ENCODE data around the gene P4HB. TPM values are rescaled to one million over a fixed set of nuclear protein-coding genes. Genes with fewer than 3 reads are reported as not detected.

P4HB gene
- total RNA-seq, 6 experiments from 2014 or later = 856 to 5,039 (median 1,455) TPM

DNA sequence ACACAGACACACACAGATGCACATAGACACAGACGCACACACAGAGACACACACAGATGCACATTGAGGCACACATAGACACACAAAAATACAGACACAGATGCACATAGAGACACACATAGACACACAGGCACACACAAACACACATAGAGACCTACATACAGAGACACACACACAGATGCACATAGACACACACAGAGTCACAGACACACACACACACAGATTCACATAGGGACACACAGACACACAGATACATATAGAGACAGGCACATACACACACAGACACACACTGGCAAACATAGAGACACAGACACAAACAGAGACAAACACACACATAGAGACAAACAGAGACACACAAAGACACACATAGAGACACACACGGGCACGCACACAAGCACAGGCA, 66.3 kb downstream of the P4HB start:
- DNase-seq = no peak
- H3K4me3 ChIP-seq = no peak overlapping the region
- no peaks in the 10 kb centered on the region for H3K36me3 ChIP-seq
- ATAC-seq = no peak
- no peak overlapping the region for H3K27ac ChIP-seq
- TF ChIP-seq, protein P1, sequence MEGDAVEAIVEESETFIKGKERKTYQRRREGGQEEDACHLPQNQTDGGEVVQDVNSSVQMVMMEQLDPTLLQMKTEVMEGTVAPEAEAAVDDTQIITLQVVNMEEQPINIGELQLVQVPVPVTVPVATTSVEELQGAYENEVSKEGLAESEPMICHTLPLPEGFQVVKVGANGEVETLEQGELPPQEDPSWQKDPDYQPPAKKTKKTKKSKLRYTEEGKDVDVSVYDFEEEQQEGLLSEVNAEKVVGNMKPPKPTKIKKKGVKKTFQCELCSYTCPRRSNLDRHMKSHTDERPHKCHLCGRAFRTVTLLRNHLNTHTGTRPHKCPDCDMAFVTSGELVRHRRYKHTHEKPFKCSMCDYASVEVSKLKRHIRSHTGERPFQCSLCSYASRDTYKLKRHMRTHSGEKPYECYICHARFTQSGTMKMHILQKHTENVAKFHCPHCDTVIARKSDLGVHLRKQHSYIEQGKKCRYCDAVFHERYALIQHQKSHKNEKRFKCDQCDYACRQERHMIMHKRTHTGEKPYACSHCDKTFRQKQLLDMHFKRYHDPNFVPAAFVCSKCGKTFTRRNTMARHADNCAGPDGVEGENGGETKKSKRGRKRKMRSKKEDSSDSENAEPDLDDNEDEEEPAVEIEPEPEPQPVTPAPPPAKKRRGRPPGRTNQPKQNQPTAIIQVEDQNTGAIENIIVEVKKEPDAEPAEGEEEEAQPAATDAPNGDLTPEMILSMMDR (IDR thresholded peaks at IDR 0.05) = no peak
- no peak for TF ChIP-seq POLR2A (IDR thresholded peaks at IDR 0.05)
- 90% methylated on average over 2 of the region's 3 CpGs for WGBS (ENCODE audit: insufficient coverage, low coverage, low lambda C conversion rate, missing lambda C conversion rate)
- H3K27me3 ChIP-seq = no peaks in the 10 kb centered on the region
- no peaks in the 10 kb centered on the region for H3K9me3 ChIP-seq
- intact Hi-C loops (cut with DNase I) = no loop called here
- no peaks in the 10 kb centered on the region for H3K4me1 ChIP-seq

Other genes with a start within 250 kb of the P4HB start
- gene NPLOC4, start 223.4 kb downstream of the P4HB start, total RNA-seq = 10 to 100 TPM; 46.5 to 63.2 (median 55.8) TPM
- gene TSPAN10, start 223.3 kb downstream of the P4HB start, total RNA-seq = 1 to 10 TPM in 1 of 6 experiments, under 1 TPM in 5; 0.18 to 1.2 (median 0.62) TPM
- gene PDE6G, start 204.0 kb downstream of the P4HB start, total RNA-seq = under 1 TPM in 4 of 6 experiments, not detected in 2; 0.40 to 0.93 (median 0.68) TPM
- 10 to 100 TPM in 5 of 6 experiments, 1 to 10 TPM in 1; 8.3 to 24.3 (median 14.6) TPM for gene OXLD1, start 193.9 kb downstream of the P4HB start, total RNA-seq
- 10 to 100 TPM in 1 of 6 experiments, 1 to 10 TPM in 5; 5.5 to 35.0 (median 6.5) TPM for gene CCDC137, start 193.8 kb downstream of the P4HB start, total RNA-seq
- gene ARL16, start 176.7 kb downstream of the P4HB start, total RNA-seq = 10 to 100 TPM in 4 of 6 experiments, 1 to 10 TPM in 2; 5.3 to 16.8 (median 11.1) TPM
- gene HGS, start 176.5 kb downstream of the P4HB start, total RNA-seq = 10 to 100 TPM; 30.6 to 46.3 (median 37.3) TPM
- 100 to 1,000 TPM in 2 of 6 experiments, 10 to 100 TPM in 4; 43.8 to 119 (median 59.3) TPM for gene MRPL12, start 157.2 kb downstream of the P4HB start, total RNA-seq
- gene SLC25A10, start 148.3 kb downstream of the P4HB start, total RNA-seq = 10 to 100 TPM; 35.6 to 92.0 (median 72.7) TPM
- gene GCGR, start 56.4 kb downstream of the P4HB start, total RNA-seq = 100 to 1,000 TPM in 2 of 6 experiments, 10 to 100 TPM in 4; 39.5 to 146 (median 68.5) TPM
- 10 to 100 TPM; 19.0 to 32.6 (median 25.7) TPM for gene MCRIP1, start 27.2 kb downstream of the P4HB start, total RNA-seq
- under 1 TPM in 3 of 6 experiments, not detected in 3; 0.27 to 0.62 (median 0.40) TPM for gene PPP1R27, start 25.5 kb downstream of the P4HB start, total RNA-seq
- 100 to 1,000 TPM in 5 of 6 experiments, 10 to 100 TPM in 1; 92.4 to 162 (median 137) TPM for gene ARHGDIA, start 10.8 kb upstream of the P4HB start, total RNA-seq
- 10 to 100 TPM; 11.6 to 20.3 (median 18.8) TPM for gene ALYREF, start 31.1 kb upstream of the P4HB start, total RNA-seq
- gene ANAPC11, start 31.2 kb upstream of the P4HB start, total RNA-seq = 100 to 1,000 TPM in 1 of 6 experiments, 10 to 100 TPM in 5; 54.3 to 101 (median 73.3) TPM
- gene NPB, start 41.7 kb upstream of the P4HB start, total RNA-seq = 1 to 10 TPM in 2 of 6 experiments, under 1 TPM in 2, not detected in 2; 0.12 to 1.5 (median 0.87) TPM
- gene PCYT2, start 50.9 kb upstream of the P4HB start, total RNA-seq = 100 to 1,000 TPM in 1 of 6 experiments, 10 to 100 TPM in 5; 63.5 to 103 (median 89.3) TPM
- gene SIRT7, start 57.6 kb upstream of the P4HB start, total RNA-seq = 10 to 100 TPM in 4 of 6 experiments, 1 to 10 TPM in 2; 7.4 to 15.0 (median 12.2) TPM
- 10 to 100 TPM in 2 of 6 experiments, 1 to 10 TPM in 4; 7.4 to 12.9 (median 9.2) TPM for gene MAFG, start 67.2 kb upstream of the P4HB start, total RNA-seq
- 10 to 100 TPM in 1 of 6 experiments, 1 to 10 TPM in 5; 3.2 to 10.6 (median 5.1) TPM for gene PYCR1, start 76.8 kb upstream of the P4HB start, total RNA-seq
- not detected for gene MYADML2, start 86.7 kb upstream of the P4HB start, total RNA-seq
- 1 to 10 TPM; 1.2 to 7.6 (median 3.0) TPM for gene NOTUM, start 100.7 kb upstream of the P4HB start, total RNA-seq
- gene ASPSCR1, start 117.1 kb upstream of the P4HB start, total RNA-seq = 10 to 100 TPM; 24.4 to 55.6 (median 32.9) TPM
- gene CENPX, start 162.3 kb upstream of the P4HB start, total RNA-seq = 10 to 100 TPM; 27.3 to 81.1 (median 47.8) TPM
- 10 to 100 TPM in 3 of 6 experiments, 1 to 10 TPM in 3; 4.9 to 15.6 (median 11.9) TPM for gene LRRC45, start 162.8 kb upstream of the P4HB start, total RNA-seq
- gene RAC3, start 171.1 kb upstream of the P4HB start, total RNA-seq = 1 to 10 TPM; 3.4 to 9.0 (median 5.4) TPM
- 1,000 to 10,000 TPM in 2 of 6 experiments, 100 to 1,000 TPM in 4; 389 to 1,607 (median 735) TPM for gene DCXR, start 177.2 kb upstream of the P4HB start, total RNA-seq
- gene RFNG, start 191.3 kb upstream of the P4HB start, total RNA-seq = 10 to 100 TPM; 29.9 to 53.3 (median 43.7) TPM
- gene GPS1, start 191.4 kb upstream of the P4HB start, total RNA-seq = 10 to 100 TPM; 46.5 to 93.5 (median 62.1) TPM
- 100 to 1,000 TPM in 2 of 6 experiments, 10 to 100 TPM in 4; 61.8 to 115 (median 89.9) TPM for gene DUS1L, start 205.3 kb upstream of the P4HB start, total RNA-seq
- 100 to 1,000 TPM in 4 of 6 experiments, 10 to 100 TPM in 2; 76.5 to 290 (median 217) TPM for gene FASN, start 237.7 kb upstream of the P4HB start, total RNA-seq